GM12874 (cell line): ENCODE results near the gene DOK6.

ENCODE experiments used
- TF ChIP-seq, protein P1 (sequence below): IDR thresholded peaks from 2 replicates; pipeline ENCODE4 v1.5.1; 2011; ENCODE audit warnings: low read depth, mild to moderate bottlenecking, control low read depth, low read length, moderate library complexity; ENCODE audit not compliant: insufficient read depth

DOK6 gene

DNA sequence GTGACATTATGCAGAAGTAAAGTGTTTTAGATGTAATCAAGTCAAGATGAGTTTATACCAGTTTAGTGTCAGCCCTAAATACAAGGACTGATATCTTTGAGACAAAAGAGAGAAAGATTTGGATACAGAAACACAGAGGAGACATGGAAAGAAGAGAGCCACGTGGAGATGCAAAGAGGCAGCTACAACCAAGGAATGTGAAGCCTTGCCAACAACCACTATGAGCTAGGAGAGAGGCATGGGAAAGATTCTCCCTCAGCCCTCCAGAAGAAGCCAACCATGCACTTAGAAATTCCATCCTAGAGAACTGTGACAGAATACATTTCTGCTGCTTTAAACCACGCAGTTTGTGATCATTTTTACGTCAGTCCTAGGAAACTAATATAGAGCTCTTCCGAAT, 217.2 kb downstream of the DOK6 start:
- TF ChIP-seq, protein P1, sequence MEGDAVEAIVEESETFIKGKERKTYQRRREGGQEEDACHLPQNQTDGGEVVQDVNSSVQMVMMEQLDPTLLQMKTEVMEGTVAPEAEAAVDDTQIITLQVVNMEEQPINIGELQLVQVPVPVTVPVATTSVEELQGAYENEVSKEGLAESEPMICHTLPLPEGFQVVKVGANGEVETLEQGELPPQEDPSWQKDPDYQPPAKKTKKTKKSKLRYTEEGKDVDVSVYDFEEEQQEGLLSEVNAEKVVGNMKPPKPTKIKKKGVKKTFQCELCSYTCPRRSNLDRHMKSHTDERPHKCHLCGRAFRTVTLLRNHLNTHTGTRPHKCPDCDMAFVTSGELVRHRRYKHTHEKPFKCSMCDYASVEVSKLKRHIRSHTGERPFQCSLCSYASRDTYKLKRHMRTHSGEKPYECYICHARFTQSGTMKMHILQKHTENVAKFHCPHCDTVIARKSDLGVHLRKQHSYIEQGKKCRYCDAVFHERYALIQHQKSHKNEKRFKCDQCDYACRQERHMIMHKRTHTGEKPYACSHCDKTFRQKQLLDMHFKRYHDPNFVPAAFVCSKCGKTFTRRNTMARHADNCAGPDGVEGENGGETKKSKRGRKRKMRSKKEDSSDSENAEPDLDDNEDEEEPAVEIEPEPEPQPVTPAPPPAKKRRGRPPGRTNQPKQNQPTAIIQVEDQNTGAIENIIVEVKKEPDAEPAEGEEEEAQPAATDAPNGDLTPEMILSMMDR, result no peak

DNA sequence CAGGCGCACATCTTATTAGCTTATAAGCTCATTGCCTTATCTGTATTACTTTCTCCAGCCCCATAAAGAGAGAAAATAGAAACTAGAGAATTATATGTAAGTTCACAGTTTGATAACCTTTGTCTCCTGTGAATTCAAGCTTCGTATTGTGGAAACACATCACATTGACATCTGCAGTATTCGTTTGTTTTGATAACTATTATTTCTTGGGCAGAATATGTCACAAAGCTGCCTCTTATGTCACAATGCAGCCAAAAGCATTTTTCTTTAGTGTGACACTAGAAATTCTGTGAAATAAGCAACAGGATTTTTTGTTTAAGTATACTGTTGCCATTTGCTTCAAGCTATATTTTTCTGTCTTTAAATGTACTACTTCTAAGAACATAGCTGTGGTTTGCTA, 221.5 kb downstream of the DOK6 start:
- TF ChIP-seq, protein P1, result no peak

DNA sequence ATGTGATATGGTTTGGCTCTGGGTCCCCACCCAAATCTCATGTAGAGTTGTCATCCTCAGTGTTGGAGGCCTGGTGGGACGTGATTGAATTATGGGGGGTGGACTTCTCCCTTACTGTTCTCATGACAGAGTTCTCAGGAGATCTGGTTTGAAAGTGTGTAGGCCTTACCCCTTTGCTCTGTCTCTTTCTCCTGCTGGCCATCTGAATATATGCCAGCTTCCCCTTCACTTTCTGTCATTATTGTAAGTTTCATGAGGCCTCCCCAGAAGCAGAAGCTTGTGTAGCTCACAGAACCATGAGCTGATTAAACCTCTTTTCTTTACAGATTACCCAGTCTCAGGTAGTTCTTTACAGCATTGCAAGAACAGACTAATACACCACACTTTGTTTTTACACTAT, 222.3 kb downstream of the DOK6 start:
- TF ChIP-seq, protein P1, result no peak

DNA sequence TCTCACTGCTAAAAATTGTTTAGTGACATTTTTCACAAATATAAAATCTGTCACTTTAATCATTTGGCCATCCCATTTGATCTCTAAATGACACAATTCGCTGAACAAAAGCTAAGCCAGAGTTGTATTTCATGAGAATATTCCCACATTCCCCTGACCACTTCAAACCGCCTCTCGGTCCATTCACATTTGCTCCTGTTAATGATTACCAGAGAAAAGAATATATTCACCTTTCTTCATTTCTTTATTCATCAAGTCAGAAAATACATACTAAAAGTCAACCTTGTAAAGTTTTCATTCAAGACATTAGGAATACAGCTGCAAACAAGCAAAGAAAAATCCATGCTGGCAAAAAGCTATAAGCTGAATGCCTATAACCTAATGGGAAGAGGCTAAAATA, 225.5 kb downstream of the DOK6 start:
- TF ChIP-seq, protein P1, result no peak

DNA sequence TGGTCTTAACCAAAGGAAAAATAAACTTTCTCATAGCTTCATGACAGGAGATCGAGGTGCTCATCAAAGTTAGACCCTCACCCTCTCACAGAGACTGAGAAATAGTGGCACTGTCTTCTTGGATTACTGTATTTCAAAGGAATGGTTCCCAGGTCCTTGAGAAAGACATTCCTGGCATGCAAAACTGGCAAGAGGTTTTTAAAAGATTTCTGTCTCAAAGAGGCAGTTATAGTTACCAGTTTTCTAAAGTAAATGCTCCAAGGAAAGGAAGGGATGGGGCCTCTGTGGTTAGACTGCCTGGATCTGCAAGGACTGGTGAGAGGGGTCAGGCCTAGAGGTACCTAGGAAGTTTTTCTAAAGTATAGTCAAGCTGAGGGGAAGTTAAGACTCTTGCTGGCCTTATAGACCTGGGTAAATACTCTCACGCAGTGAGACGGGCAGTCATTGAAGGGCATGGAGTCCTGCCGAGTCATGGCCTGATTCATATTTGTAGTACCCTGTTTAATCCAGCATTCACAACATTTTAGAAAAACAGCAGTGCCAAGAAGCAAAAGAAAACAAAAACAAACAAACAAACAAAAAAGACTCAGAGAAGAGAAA, 226.1 kb downstream of the DOK6 start:
- TF ChIP-seq, protein P1, result no peak

DNA sequence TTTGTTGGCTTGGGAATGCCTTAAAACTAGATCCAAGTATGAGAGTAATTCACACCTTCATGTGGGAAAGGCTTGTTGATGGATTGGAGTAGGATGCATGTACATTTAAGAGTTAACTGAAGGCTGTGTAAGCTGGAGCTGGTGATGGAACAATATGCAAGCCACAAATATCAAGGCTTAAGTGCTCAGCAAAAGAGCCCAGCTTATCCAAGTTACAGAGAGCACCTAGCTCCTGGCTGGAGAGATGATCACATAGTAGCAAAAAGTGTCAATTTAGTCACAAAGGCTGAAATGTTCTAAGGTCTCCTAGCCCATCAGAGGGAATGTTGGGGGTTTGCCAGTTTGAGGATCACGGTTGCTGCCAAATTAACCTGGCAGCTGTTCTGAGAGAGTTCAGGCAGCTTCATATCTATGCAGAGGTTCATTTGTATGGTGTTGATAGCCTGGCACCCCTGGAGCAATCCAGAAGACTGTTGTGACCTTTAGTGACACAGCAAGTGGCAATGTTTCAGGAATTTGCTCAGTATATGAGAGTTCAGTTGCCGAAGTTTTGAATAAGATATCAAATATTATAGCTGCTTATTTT, 228.2 kb downstream of the DOK6 start:
- TF ChIP-seq, protein P1, result no peak

DNA sequence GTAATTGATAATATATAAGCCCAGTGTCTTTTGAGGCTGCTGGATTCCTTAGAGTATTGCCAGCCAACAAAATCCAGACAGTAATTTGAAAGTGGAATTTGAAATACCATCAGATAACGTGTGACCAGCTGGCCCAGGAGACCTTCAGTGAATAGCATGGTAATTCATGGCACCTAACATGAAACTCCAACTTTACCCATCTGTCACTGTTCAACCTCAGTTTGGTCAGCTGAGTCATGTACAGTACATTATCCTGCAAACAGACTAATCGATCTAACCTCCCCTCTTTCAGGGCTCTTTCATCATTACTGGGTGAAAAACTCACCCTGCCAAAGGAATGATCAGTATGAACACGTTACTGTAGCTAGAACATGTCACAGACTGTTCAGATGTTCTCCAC, 230.6 kb downstream of the DOK6 start:
- TF ChIP-seq, protein P1, result no peak
